HCT116 (cell line): ENCODE results near the gene ZDHHC14. TPM values are rescaled to one million over a fixed set of nuclear protein-coding genes. Genes with fewer than 3 reads are reported as not detected.

Experiments used
- ATAC-seq: fragments of 200-7000 bp; cut with Tn5 transposase; 2 replicates; pipeline ENCODE4 v1.9.1; 2020; ENCODE audit warnings: mild to moderate bottlenecking, moderate library complexity
- BruUV-seq: library from RNA; stranded (reverse); fragments of 400-500 nt; replicated peaks from 2 replicates; lab custom pipeline; 2021; lab: Mats Ljungman, UMichigan
- CTCF ChIA-PET: fragments of 300-600 bp; sonication (Branson Sonifier 250); formaldehyde crosslinking; loops from one replicate; lab custom pipeline; 2021; ENCODE audit warnings: antibody characterized with exemption; lab: Charles Lee
- POLR2A ChIA-PET: fragments of 300-600, 350-600 bp; sonication (Branson Sonifier 250); formaldehyde crosslinking; loops from one replicate; lab custom pipeline; 2021; ENCODE audit warnings: antibody characterized with exemption; lab: Charles Lee
- RAD21 ChIA-PET, 2 experiments: fragments of 300-600 bp; sonication (Branson Sonifier 250); formaldehyde crosslinking; loops; one replicate each; lab custom pipeline; 2023; ENCODE audit warnings: low total read pairs in 2 of 2; ENCODE audit not compliant: uncharacterized antibody in 2 of 2, unreplicated experiment in 2 of 2, low non-redundant PET in 1 of 2; lab: Charles Lee
- DNase-seq: peaks from one replicate; pipeline ENCODE4 v3.0.0-alpha.2; 2010; ENCODE audit warnings: low read depth, low spot score
- H2AFZ ChIP-seq: fragments of 200-600 bp; shearing (Covaris generic), sonication (generic); 2 replicates; pipeline ENCODE4 v1.6.1; 2017; ENCODE audit warnings: low read depth, mixed run types, mixed read lengths, antibody characterized with exemption, low read length; ENCODE audit not compliant: poor library complexity, severe bottlenecking
- H3K27ac ChIP-seq: 2 replicates; pipeline ENCODE4 v1.5.1; 2012; ENCODE audit warnings: low read depth, low read length
- H3K27me3 ChIP-seq: fragments of 200-600 bp; sonication (generic); 2 replicates; pipeline ENCODE4 v1.6.1; 2016; ENCODE audit warnings: mixed run types, low read length, mixed read lengths; ENCODE audit not compliant: insufficient read depth
- H3K36me3 ChIP-seq, 2 experiments: fragments of 200-500 bp in 1 of 2; fragments of 200-600 bp in 1 of 2; sonication (Bioruptor generic) in 1 of 2; sonication (generic) in 1 of 2; 2 replicates each; pipeline versions ENCODE4 v1.5.1 to v1.6.1; 2014 to 2016; ENCODE audit warnings: low read length in 2 of 2, inconsistent platforms in 1 of 2, mixed read lengths in 1 of 2, mixed run types in 1 of 2; ENCODE audit not compliant: insufficient read depth in 2 of 2, control insufficient read depth in 1 of 2
- H3K4me1 ChIP-seq, 2 experiments: fragments of 200-600 bp in 1 of 2; sonication (generic) in 1 of 2; 2 replicates each; pipeline versions ENCODE4 v1.5.1 to v1.6.1; 2012 to 2017; ENCODE audit warnings: low read length in 2 of 2, inconsistent platforms in 1 of 2, mild to moderate bottlenecking in 1 of 2, mixed read lengths in 1 of 2, mixed run types in 1 of 2, moderate library complexity in 1 of 2; ENCODE audit not compliant: insufficient read depth in 2 of 2, control insufficient read depth in 1 of 2
- H3K4me2 ChIP-seq: fragments of 200-600 bp; sonication (generic); 2 replicates; pipeline ENCODE4 v1.6.1; 2017; ENCODE audit warnings: mixed run types, low read length, mixed read lengths
- H3K4me3 ChIP-seq, 2 experiments: fragments of 200-600 bp in 1 of 2; sonication (generic) in 1 of 2; replicated peaks in 1 of 2; 2 replicates each; pipeline ENCODE4 v1.5.1; 2011 to 2016; ENCODE audit warnings: low read length in 2 of 2, control low read depth in 1 of 2, low read depth in 1 of 2, mild to moderate bottlenecking in 1 of 2, mixed read lengths in 1 of 2, mixed run types in 1 of 2
- H3K79me2 ChIP-seq: fragments of 200-600 bp; sonication (generic); 2 replicates; pipeline ENCODE4 v1.6.1; 2017; ENCODE audit warnings: mild to moderate bottlenecking, mixed run types, low read length, moderate library complexity, mixed read lengths; ENCODE audit not compliant: insufficient read depth
- H3K9ac ChIP-seq: fragments of 200-600 bp; sonication (generic); 2 replicates; pipeline ENCODE4 v1.6.1; 2016; ENCODE audit warnings: low read length, mixed read lengths
- H3K9me2 ChIP-seq: fragments of 200-600 bp; sonication (generic), shearing (Covaris generic); 2 replicates; pipeline ENCODE4 v1.6.1; 2017; ENCODE audit warnings: mixed run types, mild to moderate bottlenecking, moderate library complexity; ENCODE audit not compliant: insufficient read depth
- H3K9me3 ChIP-seq, 2 experiments: fragments of 200-500 bp in 1 of 2; fragments of 200-600 bp in 1 of 2; sonication (Bioruptor generic) in 1 of 2; sonication (generic) in 1 of 2; 2 replicates each; pipeline ENCODE4 v1.6.1; 2014 to 2017; ENCODE audit warnings: low read length in 2 of 2, mixed read lengths in 2 of 2, inconsistent platforms in 1 of 2, low read depth in 1 of 2, mild to moderate bottlenecking in 1 of 2, mixed run types in 1 of 2, moderate library complexity in 1 of 2; ENCODE audit not compliant: control insufficient read depth in 1 of 2, insufficient read depth in 1 of 2
- H4K20me1 ChIP-seq: fragments of 200-600 bp; sonication (generic), shearing (Covaris generic); 2 replicates; pipeline ENCODE4 v1.6.1; 2017; ENCODE audit warnings: mixed run types, mild to moderate bottlenecking, moderate library complexity; ENCODE audit not compliant: insufficient read depth
- CTCF ChIP-seq, 3 experiments: fragments of 200-600 bp in 1 of 3; sonication (generic) in 1 of 3; IDR thresholded peaks in 2 of 3; conservative IDR thresholded peaks in 1 of 3; 2 replicates each; pipeline ENCODE4 v1.5.1; 2012 to 2017; ENCODE audit warnings: low read depth in 2 of 3, low read length in 2 of 3, antibody characterized with exemption in 1 of 3, borderline replicate concordance in 1 of 3, control low read depth in 1 of 3, mild to moderate bottlenecking in 1 of 3, mixed read lengths in 1 of 3, mixed run types in 1 of 3, moderate library complexity in 1 of 3; ENCODE audit not compliant: insufficient read depth in 1 of 3
- MAX ChIP-seq: IDR thresholded peaks from 2 replicates; pipeline ENCODE4 v1.6.1; 2012
- RAD21 ChIP-seq: IDR thresholded peaks from 2 replicates; pipeline ENCODE4 v1.6.1; 2012; ENCODE audit warnings: low read depth, mild to moderate bottlenecking
- REST ChIP-seq: IDR thresholded peaks from 2 replicates; pipeline ENCODE4 v1.6.1; 2012; ENCODE audit warnings: low read depth
- ZFX ChIP-seq: fragments of 450-650 bp; IDR thresholded peaks from 2 replicates; pipeline ENCODE4 v1.6.1; 2017
- intact Hi-C: fragments of 100-400 bp; cut with micrococcal nuclease; formaldehyde crosslinking; loops from 2 replicates; pipeline ENCODE4 v1.10.0; 2022
- total RNA-seq: library from RNA; stranded (reverse); gene quantifications from one replicate; pipeline ENCODE4 v1.2.1, GENCODE V29; 2021; ENCODE audit not compliant: unreplicated experiment

Gene ZDHHC14
- total RNA-seq, 1 experiment from 2014 or later, result 5.3 TPM

GRCh38 chr6:157614026-157614568, 233.1 kb downstream of the ZDHHC14 start:
- RAD21 ChIA-PET, result no interaction called here
- Histone ChIP-seq H3K27ac (peak overlapping the region; percentile 57), H3K9ac (no peak overlapping the region), H3K79me2 (no peaks in the 10 kb centered on the region), H3K4me2 (peak overlapping the region; percentile 71), H2AFZ (no peak overlapping the region), H4K20me1 (no peaks in the 10 kb centered on the region), H3K27me3 (no peaks in the 10 kb centered on the region)
- no peak for ATAC-seq
- TF ChIP-seq CTCF (IDR thresholded peaks at IDR 0.05 in 2 of 3, conservative IDR thresholded peaks at IDR 0.05 in 1 of 3; ENCODE audit: borderline replicate concordance in 1 of 3, insufficient read depth in 1 of 3, low read depth in 2 of 3, low read length in 2 of 3) (0 out of 6 replicates have a peak, but pooled peaks of 1 of the 3 experiments have one; percentile 13), RAD21 (peak; percentile 43; the same call in 1 of the 2 replicates), MAX (no peak), ZFX (no peak)
- TF ChIP-seq, all 23 proteins: peak for 2
- Histone ChIP-seq H3K9me2 (no peaks in the 10 kb centered on the region), H3K9me3 (no peaks in the 10 kb centered on the region), H3K4me3 (no peak overlapping the region), H3K36me3 (no peaks in the 10 kb centered on the region), H3K4me1 (peaks cover 18 to 29% of the 10 kb centered on the region in 2 experiments)
- intact Hi-C loops, result loop anchor here (5.0 kb wide), 2 partner anchors 232 to 292 kb away; partner anchors contain the start of genes TMEM242 and ZDHHC14
- ChIA-PET POLR2A (interaction anchor here (1.7 kb wide), 1 partner anchor 17 kb away, joined by 6 read pairs; no protein-coding TSS in a partner anchor), CTCF (interaction anchor here (3.4 kb wide), 1 partner anchor 299 kb away, joined by 22 read pairs; no protein-coding TSS in a partner anchor)
- no TSS peak for BruUV-seq
- no peak for DNase-seq

GRCh38 chr6:157615420-157615769, 234.4 kb downstream of the ZDHHC14 start:
- TF ChIP-seq RAD21 (peak; percentile 51), CTCF (IDR thresholded peaks at IDR 0.05 in 2 of 3, conservative IDR thresholded peaks at IDR 0.05 in 1 of 3; ENCODE audit: borderline replicate concordance in 1 of 3, insufficient read depth in 1 of 3, low read depth in 2 of 3, low read length in 2 of 3) (peak; percentile 22 to 26 (median 24); a peak in 2 of 6 replicates), REST (no peak)
- DNase-seq (no peak), ATAC-seq (no peak)
- Histone ChIP-seq H3K79me2 (no peaks in the 10 kb centered on the region), H3K9ac (no peak overlapping the region), H3K4me1 (peaks cover 18 to 29% of the 10 kb centered on the region in 2 experiments), H3K36me3 (no peaks in the 10 kb centered on the region), H3K27me3 (no peaks in the 10 kb centered on the region), H3K9me2 (no peaks in the 10 kb centered on the region), H2AFZ (no peak overlapping the region), H3K4me2 (no peak overlapping the region), H3K27ac (no peak overlapping the region), H3K4me3 (no peak overlapping the region), H3K9me3 (no peaks in the 10 kb centered on the region), H4K20me1 (no peaks in the 10 kb centered on the region)
- intact Hi-C loops, result no loop called here
- ChIA-PET CTCF (no interaction called here), RAD21 (interaction anchor here in 1 of 2 experiments (0.6 kb wide), 1 partner anchor 257 kb away, joined by 4 read pairs; no protein-coding TSS in a partner anchor), POLR2A (no interaction called here)
- no TSS peak for BruUV-seq
